GM21360 (cell line): ENCODE data around the gene ACP7.
"Not testable (repeated sequence)": the region's sequence is repeated elsewhere in the genome, so short reads cannot be mapped to it uniquely, and the experiment has no call there.

Source experiments
- ATAC-seq: cut with Tn5 transposase; IDR thresholded peaks from one replicate; pipeline ENCODE4 v1.9.1; 2021; ENCODE audit warnings: mild to moderate bottlenecking, moderate library complexity; ENCODE audit not compliant: unreplicated experiment

ACP7 gene

DNA sequence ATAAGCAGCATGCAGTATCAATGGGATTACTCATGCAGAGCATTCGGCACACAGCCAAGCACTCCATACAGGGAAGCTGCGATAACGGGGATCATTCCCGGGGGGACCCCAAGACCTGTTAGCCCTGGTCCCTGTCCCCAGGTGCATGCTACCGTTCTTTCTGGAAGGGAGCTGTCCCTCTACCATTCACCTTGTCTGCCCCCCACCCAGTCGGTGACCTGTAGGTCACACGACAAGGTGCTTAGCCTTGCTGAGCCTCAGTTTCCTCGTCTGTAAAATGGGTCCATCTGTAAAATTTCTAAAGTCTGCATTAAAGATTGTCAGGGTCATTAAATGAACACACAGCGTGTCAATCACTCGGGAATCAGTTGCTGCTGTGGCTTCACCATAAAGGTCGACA lies 6.8 kb upstream of the ACP7 start:
- ATAC-seq = no peak

DNA sequence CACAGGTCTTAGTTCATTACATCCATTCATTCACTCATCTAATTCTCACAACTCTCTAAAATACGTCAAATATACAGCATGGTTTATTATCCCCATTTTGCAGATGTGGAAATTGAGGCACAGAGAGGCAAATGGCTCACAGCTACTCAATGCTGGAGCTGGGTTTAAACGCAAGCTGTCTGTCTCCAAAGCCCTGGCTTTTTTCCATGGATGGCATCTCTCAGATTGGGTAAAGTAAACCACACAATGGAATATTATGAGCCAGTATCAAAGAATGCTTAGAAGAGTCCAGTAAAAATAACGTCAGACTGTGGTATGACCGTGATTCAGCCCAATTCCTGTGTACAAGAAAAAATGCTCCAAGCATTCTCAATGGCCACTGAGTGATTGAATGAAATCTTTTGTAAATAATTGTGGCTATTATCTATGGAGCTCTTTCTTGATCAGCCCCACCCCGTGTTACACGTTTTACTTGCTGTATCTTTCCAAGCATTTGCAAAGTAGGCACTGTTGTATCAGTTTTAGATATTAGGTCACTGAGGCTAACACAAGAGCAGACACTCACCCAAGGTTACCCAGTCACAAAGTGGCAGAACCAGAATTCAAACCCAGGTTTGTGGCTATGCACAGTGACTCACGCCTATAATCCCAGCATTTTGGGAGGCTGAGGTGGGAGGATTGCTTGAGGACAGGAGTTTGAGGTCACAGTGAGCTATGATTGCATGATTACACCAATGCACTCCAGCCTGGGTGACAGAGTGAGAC lies 5.5 kb upstream of the ACP7 start:
- no peak for ATAC-seq

DNA sequence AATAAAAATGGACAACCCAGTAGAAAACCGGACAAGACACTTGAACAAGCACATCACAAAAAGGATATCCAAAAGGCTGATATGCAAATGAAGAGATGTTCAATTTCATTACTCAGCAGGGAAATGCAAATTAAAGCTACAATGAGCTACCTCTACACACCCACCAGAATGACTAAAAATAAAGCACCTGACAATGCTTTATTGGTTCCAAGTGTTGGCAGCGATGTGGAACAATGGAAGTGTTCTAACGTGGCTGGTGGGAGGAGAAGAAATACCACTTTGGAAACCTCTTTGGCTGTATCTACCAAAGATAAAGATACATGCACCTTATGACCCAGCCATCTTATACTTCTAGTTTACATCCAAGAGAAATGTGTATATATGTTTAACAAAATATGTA lies 3.7 kb upstream of the ACP7 start:
- ATAC-seq = no peak

DNA sequence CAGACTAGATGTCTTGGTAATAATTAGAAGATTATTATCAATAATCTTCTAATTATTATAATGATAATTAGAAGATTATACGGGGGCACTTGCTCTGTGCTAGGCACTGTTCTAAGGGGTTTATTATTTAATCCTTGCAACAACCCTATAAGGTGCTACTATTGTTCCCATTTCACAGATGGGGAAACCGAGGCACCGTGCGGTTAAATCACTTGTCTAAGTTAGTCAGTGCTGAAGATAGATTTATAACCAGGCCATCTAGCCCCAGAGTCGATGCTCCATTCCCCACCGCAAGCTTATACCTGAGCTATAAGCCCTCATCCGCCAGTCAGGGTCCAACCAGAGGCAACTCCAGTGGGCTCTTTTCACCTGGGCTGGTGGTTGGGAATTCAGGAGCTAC lies 2.0 kb upstream of the ACP7 start:
- ATAC-seq = no peak

DNA sequence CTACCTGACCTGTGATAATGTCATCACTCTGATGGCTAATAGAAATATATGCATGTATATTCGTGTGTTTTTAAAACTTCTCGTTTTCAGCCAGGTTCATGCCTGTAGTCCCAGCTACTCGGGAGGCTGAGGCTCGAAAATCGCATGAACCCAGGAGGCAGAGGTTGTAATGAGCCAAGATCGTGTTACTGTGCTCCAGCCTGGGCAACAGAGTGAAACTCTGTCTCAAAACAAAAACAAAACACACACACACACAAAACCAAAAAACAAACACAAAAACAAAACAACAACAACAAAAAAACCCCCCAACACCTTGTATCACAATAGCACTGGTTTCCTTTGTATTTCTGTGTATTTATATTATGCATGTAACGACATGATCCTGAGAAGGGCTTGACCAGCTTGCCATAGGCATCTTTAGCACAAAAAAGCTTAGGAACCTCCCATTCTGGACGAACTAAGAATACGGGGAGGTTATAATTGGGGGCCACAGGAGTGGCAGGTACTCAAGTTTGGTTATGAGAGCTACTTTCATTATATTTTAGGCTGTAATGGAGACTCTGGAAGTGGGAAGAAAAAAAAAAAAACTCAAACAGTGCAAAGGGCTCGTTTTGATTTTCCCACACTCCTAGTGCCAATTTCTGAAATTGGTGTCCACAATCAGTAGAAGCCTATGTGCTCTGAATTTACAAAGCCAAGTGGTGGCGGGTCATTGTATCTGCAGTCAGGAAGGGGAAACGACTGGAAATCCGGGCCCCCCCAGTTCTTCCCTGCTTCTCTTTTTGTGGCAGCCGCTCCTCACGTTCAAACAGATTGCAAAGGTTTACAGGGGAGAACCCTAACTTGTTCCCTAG lies 1.2 kb upstream of the ACP7 start:
- ATAC-seq = no peak

- no peak for ATAC-seq
These were observed 577 bp upstream of the ACP7 start for GRCh38 chr19:39083599-39083982.

- ATAC-seq = no peak
These were observed 538 bp downstream of the ACP7 start for GRCh38 chr19:39084732-39085080.

DNA sequence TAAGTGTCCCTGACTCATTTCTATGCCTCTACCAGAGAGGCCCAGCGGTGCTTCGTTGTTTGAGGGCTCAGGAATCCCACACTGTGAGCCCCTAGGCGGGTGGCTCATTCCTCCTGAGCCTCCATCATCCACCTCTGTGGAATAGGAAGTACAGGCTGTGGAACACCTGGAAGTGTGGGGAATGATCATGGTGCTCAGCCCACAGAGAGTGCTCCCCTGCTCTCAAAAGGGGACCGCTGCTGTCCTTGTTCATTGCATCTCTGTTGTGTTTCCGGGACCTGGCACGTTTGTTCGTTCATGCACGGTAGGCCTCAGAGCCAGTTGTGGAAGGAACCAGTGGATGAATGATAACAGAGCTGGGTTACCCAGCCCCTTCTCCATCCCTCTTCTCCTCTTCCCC lies 1.2 kb downstream of the ACP7 start:
- ATAC-seq = no peak

GRCh38 chr19:39086386-39086785 lies 2.2 kb downstream of the ACP7 start:
- ATAC-seq = no peak

DNA sequence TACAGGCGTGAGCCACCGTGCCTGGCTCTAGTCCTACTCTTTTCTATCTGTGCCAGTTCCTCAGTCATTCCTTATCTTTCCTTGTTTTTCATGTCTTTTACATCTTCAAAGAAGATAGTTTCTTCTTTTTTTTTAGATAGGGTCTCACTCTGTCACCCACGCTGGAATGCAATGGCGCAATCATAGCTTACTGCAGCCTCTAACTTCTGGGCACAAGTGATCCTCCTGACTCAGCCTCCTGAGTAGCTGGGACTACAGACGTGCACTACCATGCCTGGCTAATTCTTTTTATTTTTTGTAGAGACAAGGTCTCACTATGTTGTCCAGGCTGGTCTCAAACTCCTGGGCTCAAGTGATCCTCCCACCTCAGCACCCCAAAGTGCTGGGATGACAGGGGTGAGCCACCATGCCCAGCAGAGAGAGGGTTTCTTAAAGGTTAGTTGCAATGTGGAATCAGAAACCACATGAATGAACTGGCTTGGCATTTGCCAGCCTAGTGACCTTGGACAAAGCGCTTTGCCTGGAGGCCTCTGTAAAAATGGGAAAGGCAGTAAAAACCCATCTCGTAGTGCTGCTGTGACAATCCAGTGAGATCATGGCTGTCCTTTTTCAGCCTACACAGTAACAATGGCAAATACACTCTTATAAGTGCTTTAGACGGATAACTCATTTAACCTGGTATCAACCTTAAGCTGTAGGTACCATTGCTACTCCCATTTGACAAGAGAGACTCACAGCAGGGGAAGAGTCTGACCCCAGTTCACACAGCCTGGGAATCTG lies 3.9 kb downstream of the ACP7 start:
- no peak for ATAC-seq

- ATAC-seq = not testable (repeated sequence)
These were observed 5.8 kb downstream of the ACP7 start for GRCh38 chr19:39090016-39090415.

DNA sequence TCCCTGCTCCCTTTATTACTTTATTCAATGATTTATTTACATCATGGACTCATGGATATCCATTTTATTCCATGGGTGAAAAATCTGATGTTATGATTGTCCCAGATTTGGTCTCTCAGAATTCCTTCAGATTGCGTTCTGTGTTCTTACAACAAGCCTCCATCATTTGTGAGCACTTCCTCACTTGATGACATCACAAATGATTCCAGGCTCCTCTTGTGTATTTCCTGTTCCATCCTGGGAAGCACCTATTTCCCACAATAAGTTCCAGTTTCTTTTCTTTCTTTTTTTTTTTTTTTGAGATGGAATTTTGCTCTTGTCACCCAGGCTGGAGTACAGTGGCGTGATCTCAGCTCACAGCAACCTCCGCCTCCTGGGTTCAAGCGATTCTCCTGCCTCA lies 6.7 kb downstream of the ACP7 start:
- ATAC-seq = no peak

GRCh38 chr19:39095799-39096540 lies 11.8 kb downstream of the ACP7 start:
- not testable (repeated sequence) for ATAC-seq

DNA sequence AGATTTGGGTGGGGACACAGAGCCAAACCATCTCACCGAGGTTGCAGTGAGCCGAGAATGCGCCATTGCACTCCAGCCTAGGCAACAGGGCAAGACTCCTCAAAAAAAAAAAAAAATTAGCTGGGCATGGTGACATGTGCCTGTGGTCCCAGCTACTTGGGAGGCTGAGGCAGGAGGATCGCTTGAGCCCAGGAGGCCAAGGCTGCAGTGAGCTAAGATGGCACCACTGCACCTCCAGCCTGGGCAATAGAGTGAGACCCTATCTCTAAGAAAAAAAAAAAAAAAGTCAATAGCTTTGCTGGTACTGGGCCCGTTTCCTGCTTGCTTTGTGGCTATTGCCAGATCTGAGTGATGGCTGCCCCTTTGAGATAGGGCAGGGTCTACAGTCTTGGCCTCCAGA lies 13.1 kb downstream of the ACP7 start:
- ATAC-seq = no peak

- ATAC-seq = no peak
These were observed 13.6 kb downstream of the ACP7 start for GRCh38 chr19:39097721-39098120.

DNA sequence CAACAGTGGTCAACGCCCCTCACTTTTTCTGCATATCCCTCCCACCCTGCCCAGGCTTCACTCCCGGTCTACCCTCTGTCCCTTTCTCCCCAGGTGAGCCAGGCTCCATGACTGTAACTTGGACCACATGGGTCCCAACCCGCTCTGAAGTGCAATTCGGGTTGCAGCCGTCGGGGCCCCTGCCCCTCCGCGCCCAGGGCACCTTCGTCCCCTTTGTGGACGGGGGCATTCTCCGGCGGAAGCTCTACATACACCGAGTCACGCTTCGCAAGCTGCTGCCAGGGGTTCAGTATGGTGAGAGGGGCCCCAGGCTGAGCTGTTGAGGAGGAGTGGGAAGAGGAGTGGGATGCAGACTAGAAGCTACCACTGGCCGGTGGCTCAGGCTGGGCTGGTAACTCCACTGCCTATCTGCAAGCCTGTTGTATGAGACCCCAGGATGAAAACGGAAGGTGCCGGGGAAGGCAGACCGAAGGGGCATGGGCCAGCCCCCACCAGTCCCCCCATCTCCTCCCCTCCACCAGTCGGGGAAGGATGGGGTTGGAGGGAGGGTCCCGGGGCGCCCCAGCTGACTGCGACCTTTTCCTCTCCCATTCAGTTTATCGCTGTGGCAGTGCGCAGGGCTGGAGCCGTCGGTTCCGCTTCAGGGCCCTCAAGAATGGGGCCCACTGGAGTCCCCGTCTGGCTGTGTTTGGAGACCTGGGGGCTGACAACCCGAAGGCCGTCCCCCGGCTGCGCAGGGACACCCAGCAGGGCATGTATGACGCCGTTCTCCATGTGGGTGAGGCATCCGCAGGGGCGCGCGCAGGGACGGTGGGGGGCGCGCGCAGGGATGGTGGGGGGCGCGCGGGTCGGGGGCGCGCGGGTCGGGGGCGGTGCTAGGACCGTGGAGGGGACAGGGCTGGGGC lies 14.4 kb downstream of the ACP7 start:
- ATAC-seq = no peak

DNA sequence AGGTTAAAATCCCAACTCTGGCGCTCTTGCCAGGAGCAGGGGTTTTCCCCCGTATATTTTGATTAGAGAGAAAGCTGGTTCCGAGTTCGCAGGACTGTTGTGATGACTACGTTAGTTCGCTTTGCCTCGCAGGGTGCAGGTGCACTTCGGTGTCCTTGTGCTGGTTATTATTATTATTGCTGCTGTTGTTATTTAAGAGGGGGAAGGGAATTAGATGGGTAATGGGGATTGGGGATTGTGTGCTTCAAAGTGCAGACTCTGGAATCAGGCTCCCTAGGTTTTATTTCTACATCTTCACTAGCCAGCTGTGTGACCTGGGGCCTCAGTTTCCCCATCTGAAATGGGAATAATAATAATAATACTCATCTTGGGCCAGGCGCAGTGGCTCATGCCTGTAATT lies 15.2 kb downstream of the ACP7 start:
- no peak for ATAC-seq

GRCh38 chr19:39100500-39101166 lies 16.5 kb downstream of the ACP7 start:
- no peak for ATAC-seq

GRCh38 chr19:39103151-39103550 lies 19.0 kb downstream of the ACP7 start:
- ATAC-seq = no peak
